DMS153 treated with DMSO at 0.1 percent for 48 hours (cell line): ENCODE data around the gene RBM19.

Source experiments
- DNase-seq: peaks from one replicate; lab custom pipeline; 2025; ENCODE audit not compliant: unreplicated experiment; lab: John Stamatoyannopoulos, UW

The RBM19 gene

DNA sequence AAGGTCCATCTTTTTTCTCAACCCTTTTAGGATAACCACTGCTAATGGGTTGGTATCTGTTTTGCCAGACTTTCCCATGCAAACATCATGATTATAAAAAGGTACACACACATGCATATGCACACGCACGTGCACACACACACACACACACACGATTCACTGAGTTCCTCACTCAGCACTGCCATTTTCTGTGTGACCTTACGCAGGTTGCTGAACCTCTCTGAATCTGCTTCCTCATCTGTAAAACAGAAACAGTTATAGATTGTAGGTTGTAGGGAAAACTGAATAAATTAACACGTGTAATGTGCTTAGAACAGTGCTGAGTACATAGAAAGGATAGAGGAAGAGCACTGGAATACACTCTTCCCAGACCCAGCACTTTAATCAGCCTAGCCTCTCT is 182.3 kb downstream of the RBM19 start:
- no peak for DNase-seq

DNA sequence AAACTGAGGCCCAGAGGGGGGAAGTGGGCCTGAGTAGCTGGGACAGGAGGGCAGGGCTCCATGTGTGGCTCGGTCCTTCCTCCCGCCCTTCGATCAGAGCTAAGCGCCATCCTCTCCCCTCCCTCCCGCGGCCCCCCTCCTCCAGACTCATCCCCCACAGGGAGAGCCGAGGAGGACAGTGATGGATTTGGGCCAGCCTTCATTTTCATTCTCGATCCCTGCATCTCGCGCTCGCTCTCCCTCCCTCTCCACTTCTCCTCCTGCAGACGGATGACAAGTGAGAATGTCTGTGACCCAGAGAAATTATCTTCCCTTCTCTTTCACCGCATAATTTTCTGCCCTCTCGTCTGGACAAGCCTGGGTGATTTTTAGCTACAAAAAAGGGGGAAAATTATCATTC is 183.3 kb downstream of the RBM19 start:
- DNase-seq: no peak

GRCh38 chr12:113781415-113782198 is 184.5 kb downstream of the RBM19 start:
- no peak for DNase-seq

DNA sequence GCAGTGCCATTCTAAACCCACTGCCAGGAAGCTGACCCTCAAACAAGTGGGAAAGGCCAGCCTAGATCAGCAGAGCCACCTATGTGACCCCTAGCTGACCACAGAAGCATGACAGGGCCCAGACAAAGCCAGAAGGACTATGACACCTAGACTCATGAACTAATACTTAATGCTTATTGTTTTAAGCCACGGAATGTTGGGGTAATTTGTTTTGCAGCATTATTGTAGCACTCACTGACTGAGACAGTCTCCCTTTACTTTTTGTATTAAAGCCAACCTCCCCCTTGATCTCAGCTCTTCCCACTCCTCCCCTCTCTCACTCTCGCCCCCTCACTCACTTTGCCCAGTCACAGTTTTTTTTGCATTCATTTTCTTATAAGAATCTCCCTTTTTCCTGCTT is 186.4 kb downstream of the RBM19 start:
- no peak for DNase-seq

GRCh38 chr12:113778432-113779132 is 187.5 kb downstream of the RBM19 start:
- DNase-seq: no peak

GRCh38 chr12:113777751-113778150 is 188.4 kb downstream of the RBM19 start:
- no peak for DNase-seq

GRCh38 chr12:113776536-113776935 is 189.6 kb downstream of the RBM19 start:
- DNase-seq: no peak

DNA sequence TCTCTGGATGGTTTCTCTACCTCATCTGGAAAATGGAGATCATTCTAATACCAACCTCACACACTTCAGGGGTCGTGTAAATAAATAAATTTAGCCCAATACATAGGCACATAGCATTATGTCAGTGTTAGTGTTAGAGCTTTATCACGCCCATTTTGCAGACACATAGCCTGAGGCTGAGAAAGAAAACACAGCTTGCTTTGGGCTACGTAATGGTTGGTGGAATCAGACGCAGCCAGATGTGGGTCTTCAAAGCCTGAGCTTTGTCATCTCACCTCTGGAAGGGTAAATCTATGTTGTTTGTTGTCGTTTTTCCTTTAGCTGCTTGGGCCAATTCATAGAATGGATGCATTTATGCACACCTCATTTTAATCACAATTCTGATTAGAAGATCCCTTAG is 191.6 kb downstream of the RBM19 start:
- no peak for DNase-seq

DNA sequence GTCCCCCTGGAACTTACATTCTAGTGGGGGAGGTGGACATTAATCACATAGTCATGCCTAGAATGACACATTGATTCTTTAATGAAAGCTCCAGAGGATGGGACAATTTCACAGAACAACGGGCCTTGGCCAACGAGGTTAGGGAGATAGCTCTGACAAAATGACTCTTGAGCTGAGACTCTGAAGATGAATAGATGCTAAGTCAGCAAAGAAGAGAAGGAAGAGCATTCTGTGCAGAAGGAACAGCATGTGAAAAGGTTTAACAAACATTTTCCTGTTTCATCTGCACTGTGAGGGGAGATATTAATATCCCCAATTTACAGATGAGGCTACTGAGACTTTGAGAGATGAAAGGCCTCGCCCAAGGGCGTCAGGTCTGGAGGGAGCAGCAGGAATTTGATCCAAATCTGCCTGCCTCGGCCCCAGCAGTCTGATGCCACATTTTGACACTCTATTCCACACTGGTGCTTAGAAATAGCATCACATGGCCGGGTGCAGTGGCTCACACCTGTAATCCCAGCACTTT is 193.6 kb downstream of the RBM19 start:
- no peak for DNase-seq

DNA sequence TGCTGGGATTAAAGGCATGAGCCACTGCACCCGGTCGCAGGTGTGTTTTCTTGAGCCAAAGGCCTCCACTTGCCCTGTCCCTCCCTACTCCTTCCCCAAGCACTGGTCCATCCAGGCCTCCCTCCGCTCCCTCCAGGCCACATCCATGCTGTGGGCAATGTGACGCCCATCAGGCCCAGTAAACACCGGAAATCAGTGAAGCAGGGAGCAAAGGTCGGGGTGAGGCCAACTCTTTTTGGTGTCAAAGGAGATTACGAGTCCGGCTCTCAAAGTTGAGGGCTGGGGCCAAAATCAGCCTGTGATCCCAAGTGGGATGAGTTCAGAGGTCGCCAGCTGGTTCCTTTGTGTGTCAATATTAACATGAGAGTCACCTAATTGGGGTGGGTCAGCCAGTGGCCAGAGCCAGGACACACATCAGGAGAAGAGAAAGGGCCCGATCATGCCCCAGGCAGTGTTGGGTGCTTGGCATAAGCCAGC is 195.7 kb downstream of the RBM19 start:
- no peak for DNase-seq

DNA sequence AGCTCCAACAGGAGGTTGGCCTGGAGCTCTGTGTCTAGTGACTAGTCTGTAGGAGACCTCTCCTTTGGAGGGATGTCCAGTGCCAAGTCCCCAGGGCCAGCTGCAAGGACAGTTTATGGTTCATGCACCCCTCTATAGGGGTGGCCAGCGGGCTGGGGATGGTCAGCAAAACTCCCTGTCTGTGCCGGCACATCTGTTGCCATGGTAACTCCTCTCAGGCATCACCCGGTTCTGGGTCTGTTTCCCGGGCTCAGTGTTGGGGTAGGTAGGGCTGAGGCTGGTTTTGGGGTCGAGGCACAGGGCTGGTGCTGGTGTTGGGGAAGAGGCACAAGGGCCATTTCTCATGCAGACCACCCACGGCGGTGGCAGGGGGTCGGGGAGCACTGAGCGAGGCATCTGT is 196.8 kb downstream of the RBM19 start:
- DNase-seq: no peak

- no peak for DNase-seq
Observed at GRCh38 chr12:113768850-113769249, 197.3 kb downstream of the RBM19 start.

- no peak for DNase-seq
Observed at GRCh38 chr12:113766879-113767878, 198.9 kb downstream of the RBM19 start.
